ENCODE results near the gene LEMD2. TPM values are rescaled to one million over a fixed set of nuclear protein-coding genes. Genes with fewer than 3 reads are reported as not detected.

Gene LEMD2
- total and polyA plus RNA-seq, 2 of the 4 experiments (the other 2 are of a cell fraction): 26.5 to 43.6 TPM

DNA sequence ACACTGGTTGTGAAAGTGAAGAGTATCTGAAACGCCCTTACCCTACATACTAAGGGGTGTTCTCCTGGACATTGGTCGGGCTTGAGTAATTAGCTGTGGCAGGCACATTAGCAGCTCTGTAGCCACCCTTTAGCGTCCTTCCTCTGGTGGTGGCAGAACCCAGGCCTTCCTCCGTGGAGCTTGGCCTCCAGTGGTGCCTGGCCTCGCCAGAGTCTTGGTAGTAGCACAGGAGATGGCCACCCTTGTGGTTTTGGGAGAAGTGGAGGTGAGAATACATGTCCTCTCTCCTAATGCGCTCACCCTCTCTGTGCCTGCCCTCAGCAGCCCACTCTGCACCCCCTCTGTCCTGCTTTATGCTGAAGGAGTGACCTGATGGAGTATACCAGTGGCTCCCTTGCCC, 59.9 kb downstream of the LEMD2 start:
- Histone ChIP-seq H3K14ac (replicated peaks; ENCODE audit: low read depth, low read length) (no peak overlapping the region), H3K23ac (ENCODE audit: low read depth, low read length) (no peak overlapping the region), H2AFZ (replicated peaks; ENCODE audit: low read length, poor library complexity) (no peak overlapping the region), H3K56ac (ENCODE audit: extremely low read depth, insufficient read depth, low read length) (no peak overlapping the region), H3K4ac (ENCODE audit: low read depth, low read length) (no peak overlapping the region), H3K27me3 (ENCODE audit: control insufficient read depth, insufficient read depth, low read length) (peaks cover 26% of the 10 kb centered on the region), H3K9me3 (ENCODE audit: control insufficient read depth, insufficient read depth, low read length) (no peaks in the 10 kb centered on the region), H2BK120ac (ENCODE audit: low read depth, low read length) (no peak overlapping the region), H3K36me3 (ENCODE audit: control insufficient read depth, insufficient read depth, low read length) (no peaks in the 10 kb centered on the region), H3K9ac (ENCODE audit: low read depth, low read length) (no peak overlapping the region), H2BK20ac (ENCODE audit: low read depth, low read length) (no peak overlapping the region), H2BK15ac (ENCODE audit: low read depth, low read length) (no peak overlapping the region), H4K91ac (ENCODE audit: insufficient read depth, low read depth, low read length) (no peak overlapping the region), H3K79me1 (ENCODE audit: low read depth in 1 of 2, low read length in 2 of 2) (no peaks in the 10 kb centered on the region), H2BK5ac (ENCODE audit: low read depth, low read length, poor library complexity, severe bottlenecking) (no peak overlapping the region), H3K4me3 (ENCODE audit: insufficient read depth, low read depth, low read length) (no peak overlapping the region), H4K20me1 (ENCODE audit: insufficient read depth, low read length) (no peaks in the 10 kb centered on the region), H3K9me1 (ENCODE audit: insufficient read depth, low read length) (no peaks in the 10 kb centered on the region), H3K4me1 (ENCODE audit: control insufficient read depth, insufficient read depth, low read length) (no peaks in the 10 kb centered on the region), H3K18ac (ENCODE audit: low read depth, low read length) (no peak overlapping the region), H4K5ac (ENCODE audit: low read depth, low read length) (no peak overlapping the region), H2AK5ac (ENCODE audit: low read depth, low read length) (no peak overlapping the region), H2AK9ac (replicated peaks; ENCODE audit: low read depth, low read length, poor library complexity) (no peak overlapping the region), H3K4me2 (ENCODE audit: low read depth, low read length) (no peak overlapping the region), H3K27ac (ENCODE audit: insufficient read depth, low read length) (no peak overlapping the region), H4K8ac (ENCODE audit: low read depth in 2 of 2, low read length in 2 of 2) (no peak overlapping the region)
- in situ Hi-C loops (cut with MboI; ENCODE audit: low sequenced_read_pairs): no loop called here
- CTCF ChIA-PET: no interaction called here
- no CpG with 5 or more reads among the region's 6 CpGs for WGBS, 2 experiments (ENCODE audit: extremely low coverage in 2 of 2, insufficient read length in 1 of 2)
- POLR2A ChIA-PET (ENCODE audit: unreplicated experiment): no interaction called here
- dilution Hi-C loops (cut with HindIII; ENCODE audit: low sequenced_read_pairs, unreplicated experiment): no loop called here
- ATAC-seq (ENCODE audit: low read depth): no peak
- TF ChIP-seq NFE2L2 (IDR thresholded peaks at IDR 0.05; ENCODE audit: low read depth, low read length) (no peak), MAFK (IDR thresholded peaks at IDR 0.05; ENCODE audit: low read depth, low read length) (no peak), MAZ (IDR thresholded peaks at IDR 0.05; ENCODE audit: borderline replicate concordance, low read depth, low read length) (no peak), CHD1 (IDR thresholded peaks at IDR 0.05; ENCODE audit: low read depth, low read length) (no peak), SMC3 (IDR thresholded peaks at IDR 0.05; ENCODE audit: low read depth, low read length) (no peak), FOS (IDR thresholded peaks at IDR 0.05; ENCODE audit: low read depth, low read length) (no peak), MXI1 (IDR thresholded peaks at IDR 0.05; ENCODE audit: borderline replicate concordance, low read depth, low read length) (no peak), POLR2A (IDR thresholded peaks at IDR 0.05; ENCODE audit: low read depth, low read length) (no peak), RFX5 (IDR thresholded peaks at IDR 0.05; ENCODE audit: low read depth, low read length) (no peak), RAD21 (IDR thresholded peaks at IDR 0.05; ENCODE audit: low read length) (no peak), RCOR1 (IDR thresholded peaks at IDR 0.05; ENCODE audit: insufficient replicate concordance, low read length) (no peak), BHLHE40 (IDR thresholded peaks at IDR 0.05; ENCODE audit: low read depth, low read length) (no peak), CEBPB (IDR thresholded peaks at IDR 0.05; ENCODE audit: low read depth, low read length) (no peak)
- TF ChIP-seq, protein P1, sequence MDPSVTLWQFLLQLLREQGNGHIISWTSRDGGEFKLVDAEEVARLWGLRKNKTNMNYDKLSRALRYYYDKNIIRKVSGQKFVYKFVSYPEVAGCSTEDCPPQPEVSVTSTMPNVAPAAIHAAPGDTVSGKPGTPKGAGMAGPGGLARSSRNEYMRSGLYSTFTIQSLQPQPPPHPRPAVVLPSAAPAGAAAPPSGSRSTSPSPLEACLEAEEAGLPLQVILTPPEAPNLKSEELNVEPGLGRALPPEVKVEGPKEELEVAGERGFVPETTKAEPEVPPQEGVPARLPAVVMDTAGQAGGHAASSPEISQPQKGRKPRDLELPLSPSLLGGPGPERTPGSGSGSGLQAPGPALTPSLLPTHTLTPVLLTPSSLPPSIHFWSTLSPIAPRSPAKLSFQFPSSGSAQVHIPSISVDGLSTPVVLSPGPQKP (IDR thresholded peaks at IDR 0.05; ENCODE audit: borderline replicate concordance, low read depth, low read length): no peak
- TF ChIP-seq, protein P2, sequence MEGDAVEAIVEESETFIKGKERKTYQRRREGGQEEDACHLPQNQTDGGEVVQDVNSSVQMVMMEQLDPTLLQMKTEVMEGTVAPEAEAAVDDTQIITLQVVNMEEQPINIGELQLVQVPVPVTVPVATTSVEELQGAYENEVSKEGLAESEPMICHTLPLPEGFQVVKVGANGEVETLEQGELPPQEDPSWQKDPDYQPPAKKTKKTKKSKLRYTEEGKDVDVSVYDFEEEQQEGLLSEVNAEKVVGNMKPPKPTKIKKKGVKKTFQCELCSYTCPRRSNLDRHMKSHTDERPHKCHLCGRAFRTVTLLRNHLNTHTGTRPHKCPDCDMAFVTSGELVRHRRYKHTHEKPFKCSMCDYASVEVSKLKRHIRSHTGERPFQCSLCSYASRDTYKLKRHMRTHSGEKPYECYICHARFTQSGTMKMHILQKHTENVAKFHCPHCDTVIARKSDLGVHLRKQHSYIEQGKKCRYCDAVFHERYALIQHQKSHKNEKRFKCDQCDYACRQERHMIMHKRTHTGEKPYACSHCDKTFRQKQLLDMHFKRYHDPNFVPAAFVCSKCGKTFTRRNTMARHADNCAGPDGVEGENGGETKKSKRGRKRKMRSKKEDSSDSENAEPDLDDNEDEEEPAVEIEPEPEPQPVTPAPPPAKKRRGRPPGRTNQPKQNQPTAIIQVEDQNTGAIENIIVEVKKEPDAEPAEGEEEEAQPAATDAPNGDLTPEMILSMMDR (conservative IDR thresholded peaks at IDR 0.05; ENCODE audit: low read depth, low read length): no peak
- TF ChIP-seq, protein P3, sequence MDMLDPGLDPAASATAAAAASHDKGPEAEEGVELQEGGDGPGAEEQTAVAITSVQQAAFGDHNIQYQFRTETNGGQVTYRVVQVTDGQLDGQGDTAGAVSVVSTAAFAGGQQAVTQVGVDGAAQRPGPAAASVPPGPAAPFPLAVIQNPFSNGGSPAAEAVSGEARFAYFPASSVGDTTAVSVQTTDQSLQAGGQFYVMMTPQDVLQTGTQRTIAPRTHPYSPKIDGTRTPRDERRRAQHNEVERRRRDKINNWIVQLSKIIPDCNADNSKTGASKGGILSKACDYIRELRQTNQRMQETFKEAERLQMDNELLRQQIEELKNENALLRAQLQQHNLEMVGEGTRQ (IDR thresholded peaks at IDR 0.05; ENCODE audit: low read depth, low read length): no peak
- no peak for DNase-seq
- intact Hi-C loops (cut with micrococcal nuclease): no loop called here
- no TSS peak for BruUV-seq (replicated peaks)
